HT-29 (cell line): ENCODE measurements around the gene PLEK. TPM values are rescaled to one million over a fixed set of nuclear protein-coding genes. Genes with fewer than 3 reads are reported as not detected.
"Not testable (repeated sequence)": the region's sequence is repeated elsewhere in the genome, so short reads cannot be mapped to it uniquely, and the experiment has no call there.

Experiments used
- DNase-seq: peaks from one replicate; pipeline ENCODE4 v3.0.0-alpha.2; 2015; ENCODE audit warnings: low spot score
- total RNA-seq: library from RNA; depleted of rRNA; stranded (reverse); fragments of >200 nt; shearing (Covaris generic); gene quantifications from 2 replicates; pipeline ENCODE4 v1.2.3, GENCODE V29; 2014; rRNA removed

Gene PLEK
- total RNA-seq = not detected in 2 replicates

DNA sequence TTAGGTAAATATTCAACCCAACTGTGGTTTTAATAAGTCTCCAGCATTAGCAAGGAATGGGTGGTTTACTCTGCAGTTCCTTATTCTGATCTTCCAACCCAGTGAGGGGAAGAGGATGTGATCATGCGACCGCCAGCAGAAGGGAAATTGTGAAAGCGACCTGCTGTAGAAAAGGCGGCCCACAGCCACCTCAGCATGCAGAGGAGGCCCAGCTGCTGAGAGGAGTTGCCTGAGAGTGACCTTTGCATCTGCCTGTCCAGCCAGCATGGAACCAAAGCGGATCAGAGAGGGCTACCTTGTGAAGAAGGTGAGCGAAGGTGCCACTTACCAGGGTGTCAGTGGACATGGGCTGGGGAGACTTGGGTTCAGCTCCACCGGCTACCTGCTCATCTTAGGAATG, at the start of gene PLEK:
TSS of gene PLEK (plus strand) at position 196 of the 400 bp plus-strand sequence. CDS start at position 266, 70 bp downstream.
- DNase-seq = no peak

DNA sequence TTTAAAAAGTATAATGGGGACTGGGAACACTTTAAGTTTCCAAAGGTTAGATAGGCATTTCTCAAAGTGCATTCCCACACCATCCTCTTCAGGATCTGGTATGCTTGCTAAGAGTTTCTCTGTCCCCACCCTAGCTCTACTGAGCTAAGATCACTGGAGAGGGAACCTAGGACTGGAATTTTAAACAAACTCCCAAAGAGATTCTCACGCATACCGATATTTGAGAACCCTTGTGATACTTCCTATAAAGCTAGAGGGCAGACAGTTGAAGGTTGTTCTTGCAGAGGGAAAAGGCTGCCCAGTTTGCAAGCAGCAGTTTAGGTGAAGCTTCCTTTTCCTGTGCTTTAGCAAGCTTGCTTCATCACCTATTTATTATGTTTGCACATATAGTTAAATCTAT, 49.0 kb upstream of the PLEK start:
- DNase-seq = no peak

- DNase-seq = no peak
Measured at GRCh38 chr2:68317971-68318913, 46.8 kb upstream of the PLEK start.

DNA sequence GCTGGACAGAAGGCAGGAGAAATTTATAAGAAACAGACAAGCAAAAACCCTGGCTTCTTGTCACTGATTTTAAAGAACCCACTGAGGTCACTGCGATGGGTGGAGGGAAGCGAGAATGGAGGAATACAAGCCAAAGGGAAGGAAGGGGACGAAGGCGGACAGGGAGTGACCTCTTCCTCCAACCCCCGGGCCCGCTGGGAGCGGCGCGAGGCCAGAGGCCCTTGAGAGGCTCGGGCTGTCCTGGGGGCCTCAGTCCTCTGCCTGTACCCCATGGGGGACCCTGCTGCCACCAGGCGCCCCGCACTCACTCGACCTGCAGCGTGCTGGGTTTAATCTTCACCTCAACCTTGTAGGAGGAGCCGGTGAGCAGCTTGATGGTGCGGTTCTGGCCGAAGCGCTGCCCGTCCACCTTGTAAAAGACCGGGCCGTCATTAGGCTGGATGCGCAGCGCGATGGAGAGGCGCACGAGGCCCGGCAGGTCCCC, 46.1 kb upstream of the PLEK start:
- DNase-seq = no peak

GRCh38 chr2:68319398-68320117, 45.5 kb upstream of the PLEK start, which contains the start of gene CNRIP1:
Gene CNRIP1, minus strand, starts transcription at chr2:68319949. Its CDS starts 549 bp downstream, at chr2:68319400.
- DNase-seq = no peak

GRCh38 chr2:68320118-68320641, 44.9 kb upstream of the PLEK start:
- no peak for DNase-seq

- DNase-seq = no peak
Measured at GRCh38 chr2:68325056-68325455, 40.0 kb upstream of the PLEK start.

- no peak for DNase-seq
Measured at GRCh38 chr2:68328901-68329300, 36.2 kb upstream of the PLEK start.

- DNase-seq = no peak
Measured at GRCh38 chr2:68330691-68331090, 34.4 kb upstream of the PLEK start.

- DNase-seq = no peak
Measured at GRCh38 chr2:68333009-68333408, 32.1 kb upstream of the PLEK start.

- DNase-seq = no peak
Measured at GRCh38 chr2:68333931-68334330, 31.2 kb upstream of the PLEK start.

DNA sequence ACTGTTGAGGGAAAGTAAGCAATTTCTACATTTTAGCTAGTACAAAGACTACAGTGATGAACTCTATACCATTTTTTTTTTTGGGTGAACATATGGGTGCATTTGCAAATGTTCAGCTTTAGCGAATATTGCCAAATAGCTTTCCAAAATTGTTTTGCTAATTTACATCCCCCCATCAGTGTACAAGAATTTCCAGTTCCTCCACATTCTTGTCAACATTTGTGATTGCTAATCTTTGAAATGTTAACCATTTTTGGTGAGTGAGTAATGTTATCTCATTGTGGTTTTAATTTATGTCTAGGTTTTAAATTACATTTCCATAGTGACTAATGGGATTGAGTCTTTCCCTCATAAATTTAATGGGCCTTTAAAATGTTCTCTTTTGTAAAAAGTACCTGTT, 28.9 kb upstream of the PLEK start:
- DNase-seq = no peak

DNA sequence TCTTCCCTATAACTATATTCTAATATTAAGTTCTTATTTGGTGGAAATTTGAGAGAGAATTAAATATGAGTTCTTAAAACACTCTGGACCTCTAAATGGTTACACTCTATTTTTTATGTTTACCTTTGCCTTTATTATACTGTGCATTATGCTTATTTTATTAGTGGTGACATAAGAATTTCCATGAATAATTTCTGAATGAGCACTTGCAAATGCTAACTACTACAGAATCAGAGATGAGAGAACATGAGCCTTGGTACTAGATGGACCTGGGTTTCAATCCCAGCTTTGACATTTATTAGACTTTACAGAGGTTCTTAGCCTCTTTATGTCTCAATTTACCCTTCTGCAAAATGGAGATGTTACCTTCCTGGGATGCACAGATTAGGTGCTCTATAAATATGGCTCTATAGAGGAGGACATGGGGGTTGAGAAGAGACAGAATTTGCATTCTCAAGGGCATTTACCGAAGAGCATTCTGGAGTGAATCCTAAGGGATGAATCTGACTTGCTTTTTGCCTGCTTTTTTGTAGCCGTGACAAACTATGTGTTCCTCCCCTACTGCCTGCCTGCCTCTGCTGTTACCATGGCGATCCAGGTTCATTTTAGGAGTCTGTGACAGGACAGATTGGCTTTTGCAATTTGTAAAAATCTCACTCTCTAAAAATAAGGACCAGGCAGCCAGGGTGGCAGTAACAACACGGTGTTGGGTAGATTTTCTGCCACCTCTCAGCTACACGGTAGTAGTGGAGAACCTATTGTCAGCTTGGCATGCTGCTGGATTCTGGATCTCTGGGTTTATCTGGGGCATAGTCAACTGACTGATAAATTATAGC, 24.6 kb upstream of the PLEK start:
- DNase-seq = no peak

- DNase-seq = no peak
Measured at GRCh38 chr2:68341062-68341329, 24.1 kb upstream of the PLEK start.

- DNase-seq = no peak
Measured at GRCh38 chr2:68341583-68341982, 23.5 kb upstream of the PLEK start.

GRCh38 chr2:68342470-68342869, 22.6 kb upstream of the PLEK start:
- no peak for DNase-seq

GRCh38 chr2:68344031-68344430, 21.1 kb upstream of the PLEK start:
- DNase-seq = no peak

GRCh38 chr2:68345129-68345875, 19.8 kb upstream of the PLEK start:
- no peak for DNase-seq

DNA sequence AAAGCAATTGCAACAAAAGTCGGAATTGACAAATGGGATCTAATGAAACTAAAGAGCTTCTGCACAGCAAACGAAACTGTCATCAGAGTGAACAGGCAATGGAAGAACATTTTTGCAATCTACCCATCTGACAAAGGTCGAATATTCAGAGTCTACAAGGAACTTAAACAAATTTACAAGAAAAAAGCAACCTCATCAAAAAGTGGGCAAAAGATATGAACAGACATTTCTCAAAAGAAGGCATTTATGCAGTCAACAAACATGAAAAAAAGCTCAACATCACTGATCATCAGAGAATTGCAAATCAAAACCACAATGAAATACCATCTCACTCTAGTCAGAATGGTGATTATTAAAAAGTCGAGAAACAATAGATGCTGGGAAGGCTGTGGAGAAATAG, 16.0 kb upstream of the PLEK start:
- not testable (repeated sequence) for DNase-seq

GRCh38 chr2:68351997-68352396, 13.1 kb upstream of the PLEK start:
- no peak for DNase-seq
